Stomach (tissue), 4 donors: Measurements from ENCODE around the gene RPS19.

ENCODE experiments used
- EP300 ChIP-seq: sonication (generic); formaldehyde crosslinking; IDR thresholded peaks from one replicate; pipeline ENCODE4 v1.6.1; 2017; ENCODE audit warnings: antibody characterized with exemption
- POLR2A ChIP-seq, 4 donors: fragments of 450-650 bp; IDR thresholded peaks; one replicate each; pipeline ENCODE4 v1.6.1; 2016; ENCODE audit warnings: antibody characterized with exemption in 4 of 4, control low read depth in 2 of 4, mild to moderate bottlenecking in 1 of 4, moderate library complexity in 1 of 4
- POLR2AphosphoS5 ChIP-seq, 3 donors: sonication (generic); formaldehyde crosslinking; IDR thresholded peaks; one replicate each; pipeline ENCODE4 v1.6.1; 2016; ENCODE audit warnings: antibody characterized with exemption in 3 of 3
- TF ChIP-seq, protein P1 (sequence below), 7 experiments: fragments of 450-650 bp in 4 of 7; fragments of 200-600 bp in 3 of 7; sonication (generic) in 3 of 7; IDR thresholded peaks; one replicate each; pipeline ENCODE4 v1.5.1; 2016 to 2019; ENCODE audit warnings: antibody characterized with exemption in 7 of 7, control low read depth in 2 of 7, mild to moderate bottlenecking in 1 of 7

- TF ChIP-seq EP300, result no peak
- TF ChIP-seq POLR2AphosphoS5 (IDR thresholded peaks at IDR 0.05), result no peak
- TF ChIP-seq, protein P1, sequence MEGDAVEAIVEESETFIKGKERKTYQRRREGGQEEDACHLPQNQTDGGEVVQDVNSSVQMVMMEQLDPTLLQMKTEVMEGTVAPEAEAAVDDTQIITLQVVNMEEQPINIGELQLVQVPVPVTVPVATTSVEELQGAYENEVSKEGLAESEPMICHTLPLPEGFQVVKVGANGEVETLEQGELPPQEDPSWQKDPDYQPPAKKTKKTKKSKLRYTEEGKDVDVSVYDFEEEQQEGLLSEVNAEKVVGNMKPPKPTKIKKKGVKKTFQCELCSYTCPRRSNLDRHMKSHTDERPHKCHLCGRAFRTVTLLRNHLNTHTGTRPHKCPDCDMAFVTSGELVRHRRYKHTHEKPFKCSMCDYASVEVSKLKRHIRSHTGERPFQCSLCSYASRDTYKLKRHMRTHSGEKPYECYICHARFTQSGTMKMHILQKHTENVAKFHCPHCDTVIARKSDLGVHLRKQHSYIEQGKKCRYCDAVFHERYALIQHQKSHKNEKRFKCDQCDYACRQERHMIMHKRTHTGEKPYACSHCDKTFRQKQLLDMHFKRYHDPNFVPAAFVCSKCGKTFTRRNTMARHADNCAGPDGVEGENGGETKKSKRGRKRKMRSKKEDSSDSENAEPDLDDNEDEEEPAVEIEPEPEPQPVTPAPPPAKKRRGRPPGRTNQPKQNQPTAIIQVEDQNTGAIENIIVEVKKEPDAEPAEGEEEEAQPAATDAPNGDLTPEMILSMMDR (IDR thresholded peaks at IDR 0.05), result no peak
- TF ChIP-seq POLR2A (IDR thresholded peaks at IDR 0.05), result no peak
These were observed 50.4 kb downstream of the RPS19 start for GRCh38 chr19:41910240-41910991.
